GM12873 (cell line): ENCODE results near the gene ZNF787.

Source experiments
- CTCF ChIP-seq: IDR thresholded peaks from 2 replicates; pipeline ENCODE4 v1.5.1; 2012; ENCODE audit warnings: low read depth, mild to moderate bottlenecking, moderate library complexity, low read length, control low read depth; ENCODE audit not compliant: insufficient read depth; ENCODE audit errors: missing control alignments

ZNF787 gene

GRCh38 chr19:56113074-56113632, 7.9 kb downstream of the ZNF787 start:
- TF ChIP-seq CTCF, result no peak

DNA sequence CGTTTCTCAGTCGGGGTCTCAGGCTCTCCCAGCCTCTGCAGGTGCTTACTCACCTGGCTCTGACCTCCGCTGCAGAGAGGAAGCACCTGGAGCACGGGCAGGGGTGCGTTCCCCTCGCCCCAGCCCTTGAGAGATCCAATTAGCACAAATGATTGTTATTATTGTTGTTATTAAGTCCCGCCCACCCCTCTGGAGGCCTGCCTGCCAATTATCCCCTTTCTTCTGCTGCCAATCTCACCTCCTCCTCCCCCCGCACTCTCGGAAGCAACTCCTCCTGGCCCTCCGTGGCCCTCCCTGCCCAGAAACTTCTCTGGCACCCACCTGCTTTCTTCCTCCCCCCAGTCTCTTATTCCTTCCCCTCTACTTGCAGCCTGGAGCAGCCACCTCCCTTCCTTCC, 8.8 kb downstream of the ZNF787 start:
- no peak for TF ChIP-seq CTCF

GRCh38 chr19:56111601-56112312, 9.3 kb downstream of the ZNF787 start:
- TF ChIP-seq CTCF, result no peak

- no peak for TF ChIP-seq CTCF
Measured at GRCh38 chr19:56110515-56111448, 10.3 kb downstream of the ZNF787 start.

DNA sequence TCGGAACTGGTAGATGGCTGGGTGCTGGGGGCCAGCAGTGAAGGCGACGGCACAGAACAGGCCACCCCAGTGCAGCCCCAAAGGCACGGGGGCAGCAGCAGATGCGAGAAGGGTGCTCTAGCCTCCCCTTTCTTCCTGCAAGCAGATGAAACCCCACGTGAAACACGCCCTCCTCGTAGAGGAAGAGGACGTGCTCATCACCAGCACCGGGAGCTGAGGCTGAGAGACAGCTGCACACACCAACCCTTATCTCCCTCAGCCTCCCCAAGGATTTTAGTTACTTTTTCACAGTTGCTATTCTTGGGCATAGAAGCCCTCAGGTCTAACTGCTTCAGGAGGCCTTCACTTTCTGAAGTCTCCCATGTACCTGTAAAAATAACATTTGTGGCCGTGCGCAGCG, 11.9 kb downstream of the ZNF787 start:
- TF ChIP-seq CTCF, result no peak

GRCh38 chr19:56108447-56109195, 12.5 kb downstream of the ZNF787 start:
- no peak for TF ChIP-seq CTCF
